ENCODE measurements around the gene EGLN3. TPM values are rescaled to one million over a fixed set of nuclear protein-coding genes. Genes with fewer than 3 reads are reported as not detected.
"Not testable (repeated sequence)": the region's sequence is repeated elsewhere in the genome, so short reads cannot be mapped to it uniquely, and the experiment has no call there.

The EGLN3 gene
- total and polyA plus RNA-seq, 4 experiments from 2014 or later: 4.0 to 15.4 (median 5.3) TPM

DNA sequence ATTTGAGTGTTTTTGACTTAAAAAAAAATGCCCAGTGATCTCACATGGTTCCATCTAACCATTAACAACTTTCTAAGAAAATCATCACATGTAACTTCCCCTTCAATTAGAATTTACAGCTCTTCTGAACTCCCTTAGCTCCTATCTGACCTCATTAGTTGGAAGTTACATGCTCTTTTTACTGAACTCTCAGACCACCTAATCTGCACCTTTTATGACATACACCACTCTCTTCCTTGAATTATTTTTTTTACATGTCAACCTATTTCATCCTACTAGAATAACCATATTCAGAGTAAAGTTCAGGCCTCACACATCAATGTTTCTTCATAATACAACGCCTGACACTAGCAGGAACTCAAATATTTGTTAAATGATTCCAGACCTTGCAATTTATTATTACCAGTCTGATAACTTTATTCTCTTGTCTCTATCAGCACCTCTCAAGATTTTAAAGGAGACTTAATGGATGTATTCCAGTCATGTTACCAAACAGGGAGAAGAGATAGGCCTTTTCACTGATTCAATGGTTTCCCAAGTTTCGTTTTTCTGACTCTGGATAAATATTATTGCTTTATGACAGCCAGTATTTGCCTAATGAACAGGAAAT lies 21.0 kb downstream of the EGLN3 start:
- Mint-ChIP-seq H3K4me3 (no peak overlapping the region), H3K9me3 (peaks cover 0 to 5% (median 0%) of the 10 kb centered on the region in 8 donors), H3K27me3 (no peaks in the 10 kb centered on the region), H3K36me3 (peaks cover 0 to 10% of the 10 kb centered on the region in 2 donors), H3K4me1 (peaks cover 0 to 2% (median 0%) of the 10 kb centered on the region in 4 donors), H3K27ac (no peak overlapping the region)
- Histone ChIP-seq H3K27ac (ENCODE audit: low read depth, low read length) (no peak overlapping the region), H3K27me3 (ENCODE audit: insufficient read depth, low read length) (no peaks in the 10 kb centered on the region), H3K4me1 (ENCODE audit: insufficient read depth, low read length) (no peaks in the 10 kb centered on the region), H3K4me3 (ENCODE audit: low read length in 2 of 2) (no peak overlapping the region), H3K9me3 (ENCODE audit: control insufficient read depth in 1 of 2, low read length in 2 of 2) (no peaks in the 10 kb centered on the region), H3K36me3 (ENCODE audit: insufficient read depth, low read length) (no peaks in the 10 kb centered on the region)
- DNase-seq: no peak
- POLR2A ChIA-PET (ENCODE audit: partially characterized antibody): no interaction called here
- CTCF ChIA-PET (ENCODE audit: partially characterized antibody): interaction anchor here (0.8 kb wide), 1 partner anchor 10 kb away, joined by 3 read pairs; no protein-coding TSS in a partner anchor
- intact Hi-C loops (cut with micrococcal nuclease): no loop called here

DNA sequence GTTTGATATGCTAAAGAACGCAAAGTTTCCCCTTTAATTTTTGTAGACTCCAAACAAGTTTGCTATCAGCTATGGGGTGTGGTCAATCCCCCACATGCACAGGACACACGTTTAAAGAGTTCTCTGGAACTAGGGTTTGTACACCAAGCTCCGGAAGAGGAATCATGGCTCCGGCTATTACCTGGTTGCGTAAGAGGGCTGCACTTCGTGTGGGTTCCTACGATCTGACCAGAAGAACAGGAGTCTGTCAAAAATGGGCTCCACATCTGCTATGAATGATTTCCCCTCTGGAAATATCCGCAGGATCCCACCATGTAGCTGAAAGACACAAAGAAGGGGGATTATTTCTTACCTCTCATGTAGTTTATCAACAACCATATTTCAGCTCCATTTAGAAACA lies 22.0 kb downstream of the EGLN3 start:
- POLR2A ChIA-PET (ENCODE audit: partially characterized antibody): no interaction called here
- H3K27me3 Mint-ChIP-seq: no peaks in the 10 kb centered on the region
- peaks cover 0 to 2% (median 0%) of the 10 kb centered on the region in 4 donors for H3K4me1 Mint-ChIP-seq
- H3K9me3 ChIP-seq (ENCODE audit: control insufficient read depth in 1 of 2, low read length in 2 of 2): no peaks in the 10 kb centered on the region
- H3K9me3 Mint-ChIP-seq: peaks cover 0 to 5% (median 0%) of the 10 kb centered on the region in 8 donors
- intact Hi-C loops (cut with micrococcal nuclease): no loop called here
- no peaks in the 10 kb centered on the region for H3K27me3 ChIP-seq (ENCODE audit: insufficient read depth, low read length)
- H3K4me1 ChIP-seq (ENCODE audit: insufficient read depth, low read length): no peaks in the 10 kb centered on the region
- H3K27ac Mint-ChIP-seq: no peak overlapping the region
- peaks cover 0 to 14% of the 10 kb centered on the region in 2 donors for H3K36me3 Mint-ChIP-seq
- no peak overlapping the region for H3K4me3 ChIP-seq (ENCODE audit: low read length in 2 of 2)
- no peak for DNase-seq
- H3K4me3 Mint-ChIP-seq: no peak overlapping the region
- H3K36me3 ChIP-seq (ENCODE audit: insufficient read depth, low read length): no peaks in the 10 kb centered on the region
- CTCF ChIA-PET (ENCODE audit: partially characterized antibody): no interaction called here
- no peak overlapping the region for H3K27ac ChIP-seq (ENCODE audit: low read depth, low read length)

DNA sequence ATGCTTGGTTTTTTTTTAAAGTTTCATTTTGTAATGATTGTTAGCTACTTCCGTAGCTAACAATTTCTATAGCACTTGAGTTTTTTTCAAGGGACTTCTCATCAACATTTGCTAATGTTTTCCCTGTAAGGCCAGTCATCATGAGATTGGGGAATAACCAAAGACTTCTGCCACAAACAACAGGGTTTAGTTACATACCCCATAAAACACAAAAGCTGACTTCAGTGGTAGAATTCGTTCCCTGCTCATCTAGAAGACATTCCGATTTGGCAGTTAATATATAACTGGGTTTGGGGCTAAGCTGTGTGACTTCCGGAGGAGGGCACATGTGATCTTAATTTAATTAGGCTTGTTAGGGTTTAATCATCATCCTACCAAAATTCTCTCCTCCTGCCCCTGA lies 22.9 kb downstream of the EGLN3 start:
- POLR2A ChIA-PET (ENCODE audit: partially characterized antibody): no interaction called here
- Mint-ChIP-seq H3K4me1 (peaks cover 0 to 2% (median 0%) of the 10 kb centered on the region in 4 donors), H3K4me3 (no peak overlapping the region), H3K27ac (no peak overlapping the region), H3K27me3 (no peaks in the 10 kb centered on the region), H3K9me3 (peaks cover 0 to 5% (median 0%) of the 10 kb centered on the region in 8 donors), H3K36me3 (peaks cover 0 to 16% of the 10 kb centered on the region in 2 donors)
- Histone ChIP-seq H3K36me3 (ENCODE audit: insufficient read depth, low read length) (no peaks in the 10 kb centered on the region), H3K27ac (ENCODE audit: low read depth, low read length) (no peak overlapping the region), H3K4me3 (ENCODE audit: low read length in 2 of 2) (no peak overlapping the region), H3K27me3 (ENCODE audit: insufficient read depth, low read length) (no peaks in the 10 kb centered on the region), H3K9me3 (ENCODE audit: control insufficient read depth in 1 of 2, low read length in 2 of 2) (no peaks in the 10 kb centered on the region), H3K4me1 (ENCODE audit: insufficient read depth, low read length) (no peaks in the 10 kb centered on the region)
- intact Hi-C loops (cut with micrococcal nuclease): no loop called here
- CTCF ChIA-PET (ENCODE audit: partially characterized antibody): interaction anchor here (0.7 kb wide), 1 partner anchor 45 kb away, joined by 3 read pairs; no protein-coding TSS in a partner anchor
- DNase-seq: no peak

DNA sequence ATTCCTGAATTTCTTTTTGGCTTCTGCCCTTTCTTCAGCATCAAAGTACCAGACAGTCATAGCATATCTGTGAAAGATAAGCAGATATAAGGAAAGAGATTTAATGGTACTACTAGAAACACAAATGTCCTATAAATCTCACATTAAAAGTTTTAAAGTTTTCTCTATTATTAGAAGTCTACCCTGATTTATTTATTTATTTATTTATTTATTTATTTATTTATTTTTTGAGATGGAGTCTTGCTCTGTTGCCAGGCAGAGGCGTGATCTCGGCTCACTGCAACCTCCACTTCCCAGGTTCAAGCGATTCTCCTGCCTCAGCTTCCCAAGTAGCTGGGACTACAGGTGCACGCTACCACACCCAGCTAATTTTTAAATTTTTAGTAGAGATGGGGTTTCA lies 23.9 kb downstream of the EGLN3 start:
- H3K4me1 Mint-ChIP-seq; intact Hi-C loops (cut with micrococcal nuclease); DNase-seq; CTCF ChIA-PET (ENCODE audit: partially characterized antibody); H3K4me3 Mint-ChIP-seq; H3K4me3 ChIP-seq (ENCODE audit: low read length in 2 of 2); POLR2A ChIA-PET (ENCODE audit: partially characterized antibody); H3K27ac ChIP-seq (ENCODE audit: low read depth, low read length); H3K36me3 ChIP-seq (ENCODE audit: insufficient read depth, low read length); H3K27ac Mint-ChIP-seq; H3K4me1 ChIP-seq (ENCODE audit: insufficient read depth, low read length); H3K9me3 ChIP-seq (ENCODE audit: control insufficient read depth in 1 of 2, low read length in 2 of 2); H3K9me3 Mint-ChIP-seq; H3K27me3 Mint-ChIP-seq; H3K27me3 ChIP-seq (ENCODE audit: insufficient read depth, low read length): not testable (repeated sequence)
- H3K36me3 Mint-ChIP-seq: peaks cover 0 to 20% of the 10 kb centered on the region in 2 donors

DNA sequence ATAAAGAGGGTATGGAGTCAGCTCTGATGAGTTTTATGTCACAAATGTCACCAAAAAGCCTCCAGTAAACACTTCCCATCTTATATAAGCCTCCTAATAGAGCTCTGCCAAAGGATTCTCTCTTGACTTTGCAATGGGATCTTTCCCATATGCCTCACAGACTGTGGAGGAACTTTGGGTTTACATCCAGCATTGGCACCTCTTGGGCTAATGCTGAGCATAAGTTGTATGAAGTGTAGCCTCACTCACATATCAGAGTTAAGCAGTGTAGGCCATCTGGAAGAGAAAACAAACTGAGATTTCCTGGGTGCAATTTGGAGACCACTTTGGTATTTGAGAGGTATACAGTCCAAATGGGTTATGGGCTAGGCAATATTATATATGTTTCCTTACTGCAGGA lies 24.9 kb downstream of the EGLN3 start:
- no peak for DNase-seq
- no peaks in the 10 kb centered on the region for H3K27me3 Mint-ChIP-seq
- H3K27me3 ChIP-seq (ENCODE audit: insufficient read depth, low read length): no peaks in the 10 kb centered on the region
- peaks cover 0 to 2% (median 0%) of the 10 kb centered on the region in 4 donors for H3K4me1 Mint-ChIP-seq
- H3K27ac ChIP-seq (ENCODE audit: low read depth, low read length): no peak overlapping the region
- peaks cover 0 to 20% of the 10 kb centered on the region in 2 donors for H3K36me3 Mint-ChIP-seq
- no peaks in the 10 kb centered on the region for H3K9me3 ChIP-seq (ENCODE audit: control insufficient read depth in 1 of 2, low read length in 2 of 2)
- ChIA-PET POLR2A (ENCODE audit: partially characterized antibody) (no interaction called here), CTCF (ENCODE audit: partially characterized antibody) (no interaction called here)
- no peak overlapping the region for H3K27ac Mint-ChIP-seq
- no peaks in the 10 kb centered on the region for H3K4me1 ChIP-seq (ENCODE audit: insufficient read depth, low read length)
- H3K4me3 Mint-ChIP-seq: no peak overlapping the region
- intact Hi-C loops (cut with micrococcal nuclease): no loop called here
- no peak overlapping the region for H3K4me3 ChIP-seq (ENCODE audit: low read length in 2 of 2)
- peaks cover 0 to 5% (median 0%) of the 10 kb centered on the region in 8 donors for H3K9me3 Mint-ChIP-seq
- H3K36me3 ChIP-seq (ENCODE audit: insufficient read depth, low read length): no peaks in the 10 kb centered on the region

DNA sequence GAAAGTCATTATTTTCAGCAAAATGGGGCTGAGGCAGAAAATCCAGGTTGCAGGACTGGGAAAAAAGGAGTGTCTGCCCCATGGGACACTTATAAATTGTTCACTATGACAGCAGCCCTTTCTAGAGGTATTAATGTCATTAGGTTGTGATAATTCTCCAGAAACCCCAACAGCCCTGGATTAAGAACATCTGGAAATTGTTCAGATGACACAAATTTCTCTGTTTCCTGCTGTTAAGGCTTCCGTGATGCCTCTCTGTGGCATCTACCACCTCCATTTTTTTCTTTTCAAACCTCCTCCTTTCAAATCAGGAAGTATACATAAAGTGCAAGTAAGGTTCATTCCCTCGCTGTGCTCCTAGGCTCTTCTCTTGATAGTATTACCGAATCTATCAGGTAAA lies 25.6 kb downstream of the EGLN3 start:
- Histone ChIP-seq H3K4me1 (ENCODE audit: insufficient read depth, low read length) (no peaks in the 10 kb centered on the region), H3K4me3 (ENCODE audit: low read length in 2 of 2) (no peak overlapping the region), H3K36me3 (ENCODE audit: insufficient read depth, low read length) (no peaks in the 10 kb centered on the region), H3K9me3 (ENCODE audit: control insufficient read depth in 1 of 2, low read length in 2 of 2) (no peaks in the 10 kb centered on the region), H3K27ac (ENCODE audit: low read depth, low read length) (no peak overlapping the region), H3K27me3 (ENCODE audit: insufficient read depth, low read length) (no peaks in the 10 kb centered on the region)
- H3K9me3 Mint-ChIP-seq: peaks cover 0 to 5% (median 0%) of the 10 kb centered on the region in 8 donors
- peaks cover 0 to 20% of the 10 kb centered on the region in 2 donors for H3K36me3 Mint-ChIP-seq
- no peak overlapping the region for H3K27ac Mint-ChIP-seq
- ChIA-PET CTCF (ENCODE audit: partially characterized antibody) (no interaction called here), POLR2A (ENCODE audit: partially characterized antibody) (no interaction called here)
- H3K27me3 Mint-ChIP-seq: no peaks in the 10 kb centered on the region
- peaks cover 0 to 2% (median 0%) of the 10 kb centered on the region in 4 donors for H3K4me1 Mint-ChIP-seq
- H3K4me3 Mint-ChIP-seq: no peak overlapping the region
- intact Hi-C loops (cut with micrococcal nuclease): no loop called here
- DNase-seq: no peak

DNA sequence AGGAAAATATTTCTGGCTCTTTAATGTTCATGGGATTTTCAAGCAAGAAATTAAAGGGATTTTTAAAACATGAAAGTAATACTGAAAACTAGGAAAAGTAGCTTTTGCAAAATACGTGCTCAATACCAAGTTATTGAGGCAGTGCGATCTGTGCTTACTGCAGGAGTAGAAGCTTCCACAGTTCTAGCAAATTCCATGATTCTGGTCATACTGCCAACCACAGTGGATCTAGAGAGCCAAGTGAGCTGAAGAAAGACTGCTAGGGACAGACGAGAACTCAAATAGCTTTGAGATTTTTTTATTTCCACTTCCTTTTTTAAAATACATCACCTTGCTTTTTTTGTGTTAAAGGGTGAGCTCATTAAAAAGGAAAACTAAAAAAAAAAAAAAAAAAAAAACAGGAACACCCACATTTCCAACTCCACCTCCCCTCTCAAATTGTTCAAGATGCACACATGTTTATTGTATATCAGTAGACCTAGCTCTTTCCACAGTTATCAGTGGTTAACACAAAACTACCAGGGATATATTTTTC lies 26.2 kb downstream of the EGLN3 start:
- H3K27ac ChIP-seq (ENCODE audit: low read depth, low read length): no peak overlapping the region
- ChIA-PET POLR2A (ENCODE audit: partially characterized antibody) (no interaction called here), CTCF (ENCODE audit: partially characterized antibody) (no interaction called here)
- no peaks in the 10 kb centered on the region for H3K36me3 ChIP-seq (ENCODE audit: insufficient read depth, low read length)
- H3K4me1 ChIP-seq (ENCODE audit: insufficient read depth, low read length): no peaks in the 10 kb centered on the region
- Mint-ChIP-seq H3K4me1 (no peaks in the 10 kb centered on the region), H3K36me3 (peaks cover 0 to 17% of the 10 kb centered on the region in 2 donors), H3K4me3 (no peak overlapping the region), H3K27ac (no peak overlapping the region), H3K9me3 (peaks cover 0 to under 1% (median 0%) of the 10 kb centered on the region in 8 donors), H3K27me3 (no peaks in the 10 kb centered on the region)
- DNase-seq: no peak
- H3K9me3 ChIP-seq (ENCODE audit: control insufficient read depth in 1 of 2, low read length in 2 of 2): no peaks in the 10 kb centered on the region
- no peaks in the 10 kb centered on the region for H3K27me3 ChIP-seq (ENCODE audit: insufficient read depth, low read length)
- no peak overlapping the region for H3K4me3 ChIP-seq (ENCODE audit: low read length in 2 of 2)
- intact Hi-C loops (cut with micrococcal nuclease): no loop called here
